ENCODE measurements around the gene EXD2.

DNA sequence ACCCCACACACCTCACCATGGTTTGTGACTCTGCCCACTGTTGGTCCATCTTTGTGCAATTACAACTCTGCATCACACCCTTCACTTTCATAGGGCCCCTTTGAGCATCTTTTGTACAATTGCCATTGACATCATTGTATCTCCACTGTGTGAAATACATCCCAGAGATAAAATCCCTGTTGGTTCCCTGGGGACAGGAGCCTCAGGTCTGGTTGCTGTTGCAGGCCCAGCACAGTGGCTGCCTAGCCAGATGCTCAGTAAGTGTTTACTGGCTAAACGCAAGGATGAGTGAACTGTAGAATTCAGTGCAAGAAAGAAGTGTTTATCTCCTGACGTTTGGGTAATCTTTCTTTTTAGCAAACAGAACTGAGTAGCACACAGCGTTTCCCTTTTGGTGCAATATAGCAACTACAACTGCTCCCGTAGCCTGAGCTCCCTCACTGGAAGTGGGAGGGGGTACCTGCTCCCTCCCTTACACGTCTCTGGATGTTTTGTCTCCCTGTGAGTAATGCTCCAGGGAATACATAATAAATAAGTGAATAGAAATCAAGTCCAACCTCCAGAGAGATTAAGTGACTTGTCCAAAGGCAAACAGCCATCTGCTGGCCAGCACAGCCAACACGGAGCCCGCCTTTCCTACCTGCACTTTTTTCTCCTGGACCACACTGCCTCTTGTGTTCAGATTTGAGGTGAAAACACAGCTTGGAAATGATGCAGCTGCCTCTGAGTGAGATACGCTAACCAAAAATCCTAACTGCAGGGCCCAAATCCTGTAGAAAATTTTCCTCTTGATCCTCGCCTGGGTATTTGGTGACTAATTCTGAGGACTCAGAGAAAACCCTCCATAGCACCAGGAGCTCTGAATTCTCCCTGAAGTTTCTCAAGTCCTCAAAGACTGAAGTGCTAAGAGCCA, 96.1 kb downstream of the EXD2 start:
- TF ChIP-seq, protein P1, sequence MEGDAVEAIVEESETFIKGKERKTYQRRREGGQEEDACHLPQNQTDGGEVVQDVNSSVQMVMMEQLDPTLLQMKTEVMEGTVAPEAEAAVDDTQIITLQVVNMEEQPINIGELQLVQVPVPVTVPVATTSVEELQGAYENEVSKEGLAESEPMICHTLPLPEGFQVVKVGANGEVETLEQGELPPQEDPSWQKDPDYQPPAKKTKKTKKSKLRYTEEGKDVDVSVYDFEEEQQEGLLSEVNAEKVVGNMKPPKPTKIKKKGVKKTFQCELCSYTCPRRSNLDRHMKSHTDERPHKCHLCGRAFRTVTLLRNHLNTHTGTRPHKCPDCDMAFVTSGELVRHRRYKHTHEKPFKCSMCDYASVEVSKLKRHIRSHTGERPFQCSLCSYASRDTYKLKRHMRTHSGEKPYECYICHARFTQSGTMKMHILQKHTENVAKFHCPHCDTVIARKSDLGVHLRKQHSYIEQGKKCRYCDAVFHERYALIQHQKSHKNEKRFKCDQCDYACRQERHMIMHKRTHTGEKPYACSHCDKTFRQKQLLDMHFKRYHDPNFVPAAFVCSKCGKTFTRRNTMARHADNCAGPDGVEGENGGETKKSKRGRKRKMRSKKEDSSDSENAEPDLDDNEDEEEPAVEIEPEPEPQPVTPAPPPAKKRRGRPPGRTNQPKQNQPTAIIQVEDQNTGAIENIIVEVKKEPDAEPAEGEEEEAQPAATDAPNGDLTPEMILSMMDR (IDR thresholded peaks at IDR 0.05; ENCODE audit: borderline replicate concordance, extremely low read depth, low read length, poor library complexity, severe bottlenecking): no peak
- TF ChIP-seq EZH2 (IDR thresholded peaks at IDR 0.05; ENCODE audit: borderline replicate concordance, low read depth, low read length, severe bottlenecking): no peak
